Measurements from ENCODE around the gene GNG11. TPM values are rescaled to one million over a fixed set of nuclear protein-coding genes. Genes with fewer than 3 reads are reported as not detected.

Gene GNG11
- total RNA-seq, 2 donors from 2014 or later, result 6.1 to 8.9 TPM

- H3K36me3 ChIP-seq, result no peaks in the 10 kb centered on the region
- no peaks in the 10 kb centered on the region for H3K27me3 ChIP-seq (replicated peaks; ENCODE audit: insufficient read depth)
- no peak overlapping the region for H3K4me3 ChIP-seq
- 71% methylated on average over 4 of the region's 4 CpGs for WGBS
- intact Hi-C loops (cut with DNase I), result no loop called here
- H3K27ac ChIP-seq, result no peak overlapping the region
- DNase-seq (ENCODE audit: low spot score), result no peak
- no peaks in the 10 kb centered on the region for H3K9me3 ChIP-seq
- H3K4me1 ChIP-seq (replicated peaks), result no peaks in the 10 kb centered on the region
- TF ChIP-seq POLR2AphosphoS5 (IDR thresholded peaks at IDR 0.05), result no peak
- no peak for TF ChIP-seq CTCF (IDR thresholded peaks at IDR 0.05)
- TF ChIP-seq POLR2A (IDR thresholded peaks at IDR 0.05), result no peak
Observed at GRCh38 chr7:93943816-93944540, 22.4 kb downstream of the GNG11 start.

GRCh38 chr7:93944673-93945072, 23.1 kb downstream of the GNG11 start:
- Histone ChIP-seq H3K27ac (no peak overlapping the region), H3K27me3 (replicated peaks; ENCODE audit: insufficient read depth) (no peaks in the 10 kb centered on the region), H3K4me3 (no peak overlapping the region), H3K9me3 (no peaks in the 10 kb centered on the region), H3K36me3 (no peaks in the 10 kb centered on the region), H3K4me1 (replicated peaks) (no peaks in the 10 kb centered on the region)
- DNase-seq (ENCODE audit: low spot score), result no peak
- WGBS, result 0% methylated on average over 1 of the region's 1 CpG
- intact Hi-C loops (cut with DNase I), result no loop called here
- TF ChIP-seq POLR2AphosphoS5 (IDR thresholded peaks at IDR 0.05), result no peak
- TF ChIP-seq CTCF (IDR thresholded peaks at IDR 0.05), result no peak
- TF ChIP-seq POLR2A (IDR thresholded peaks at IDR 0.05), result no peak

DNA sequence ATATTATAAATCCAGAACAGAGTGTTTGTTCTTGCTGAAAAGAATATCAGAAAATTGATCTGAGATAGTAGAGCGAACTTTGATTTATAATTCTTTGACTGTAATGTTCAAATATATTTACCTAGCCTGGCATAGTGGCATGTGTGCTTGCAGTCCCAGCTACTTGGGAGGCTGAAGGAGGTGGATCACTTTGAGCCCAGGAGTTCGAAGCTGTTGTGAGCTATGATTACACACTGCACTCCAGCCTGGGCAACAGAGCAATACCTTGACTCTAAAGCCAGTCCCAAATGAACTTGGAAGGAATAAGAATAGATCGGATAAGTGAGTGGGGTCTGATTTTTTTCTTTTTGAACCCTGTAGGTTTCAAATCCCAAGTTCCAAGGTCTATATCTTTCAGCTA, 23.5 kb downstream of the GNG11 start:
- no peaks in the 10 kb centered on the region for H3K27me3 ChIP-seq (replicated peaks; ENCODE audit: insufficient read depth)
- no peak overlapping the region for H3K27ac ChIP-seq
- no peaks in the 10 kb centered on the region for H3K36me3 ChIP-seq
- H3K9me3 ChIP-seq, result no peaks in the 10 kb centered on the region
- H3K4me1 ChIP-seq (replicated peaks), result no peaks in the 10 kb centered on the region
- no peak for DNase-seq (ENCODE audit: low spot score)
- TF ChIP-seq POLR2A (IDR thresholded peaks at IDR 0.05), result no peak
- 15% methylated on average over 3 of the region's 3 CpGs for WGBS
- intact Hi-C loops (cut with DNase I), result no loop called here
- no peak overlapping the region for H3K4me3 ChIP-seq

DNA sequence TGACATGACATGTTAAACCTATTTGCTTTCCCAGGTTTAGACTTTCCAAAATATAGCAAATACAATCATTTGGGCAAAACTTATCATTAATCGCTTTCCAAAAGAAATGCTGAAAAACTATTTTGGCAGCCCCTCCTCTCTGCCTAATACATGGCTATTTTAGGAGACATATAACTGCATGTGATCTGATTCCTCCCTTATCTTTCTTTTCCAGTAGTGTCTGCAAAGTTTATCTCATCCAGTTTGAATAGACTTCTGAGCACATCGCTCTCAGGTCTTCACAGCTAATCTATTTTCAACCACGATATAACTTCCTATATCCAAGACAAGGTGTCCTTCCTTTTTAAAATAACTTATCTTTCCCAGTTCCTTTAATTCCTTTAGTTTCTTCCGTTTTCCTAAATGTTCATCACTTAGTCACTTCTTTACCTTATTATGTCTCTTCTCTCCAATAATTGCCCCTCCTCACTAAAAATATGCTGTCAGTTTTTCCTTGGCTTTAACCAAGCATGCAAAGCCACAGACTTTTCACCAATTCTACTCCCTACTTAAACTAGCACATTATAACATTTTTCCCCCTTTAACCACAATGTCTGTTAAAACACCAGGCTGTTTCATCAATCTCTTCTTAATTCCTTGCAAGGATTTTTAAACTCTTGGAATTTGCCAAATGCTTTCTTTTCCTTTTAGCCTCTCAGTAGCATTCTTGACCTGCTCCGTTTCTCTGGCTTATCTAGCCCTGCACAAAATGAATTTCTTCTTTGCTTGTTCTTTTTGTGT, 24.4 kb downstream of the GNG11 start:
- 81% methylated on average over 5 of the region's 5 CpGs for WGBS
- TF ChIP-seq CTCF (IDR thresholded peaks at IDR 0.05), result no peak
- no peak for TF ChIP-seq POLR2A (IDR thresholded peaks at IDR 0.05)
- no peak for TF ChIP-seq POLR2AphosphoS5 (IDR thresholded peaks at IDR 0.05)
- H3K9me3 ChIP-seq, result no peaks in the 10 kb centered on the region
- intact Hi-C loops (cut with DNase I), result no loop called here
- H3K4me3 ChIP-seq, result no peak overlapping the region
- DNase-seq (ENCODE audit: low spot score), result no peak
- H3K36me3 ChIP-seq, result no peaks in the 10 kb centered on the region
- no peaks in the 10 kb centered on the region for H3K27me3 ChIP-seq (replicated peaks; ENCODE audit: insufficient read depth)
- H3K27ac ChIP-seq, result no peak overlapping the region
- no peaks in the 10 kb centered on the region for H3K4me1 ChIP-seq (replicated peaks)

- no peaks in the 10 kb centered on the region for H3K27me3 ChIP-seq (replicated peaks; ENCODE audit: insufficient read depth)
- TF ChIP-seq CTCF (IDR thresholded peaks at IDR 0.05) (no peak), POLR2A (IDR thresholded peaks at IDR 0.05) (no peak), POLR2AphosphoS5 (IDR thresholded peaks at IDR 0.05) (no peak)
- H3K9me3 ChIP-seq, result no peaks in the 10 kb centered on the region
- no peak for DNase-seq (ENCODE audit: low spot score)
- H3K4me3 ChIP-seq, result no peak overlapping the region
- no peak overlapping the region for H3K27ac ChIP-seq
- intact Hi-C loops (cut with DNase I), result no loop called here
- no peaks in the 10 kb centered on the region for H3K36me3 ChIP-seq
- 60% methylated on average over 1 of the region's 1 CpG for WGBS
- no peaks in the 10 kb centered on the region for H3K4me1 ChIP-seq (replicated peaks)
Observed at GRCh38 chr7:93948106-93948505, 26.6 kb downstream of the GNG11 start.
